Measurements from ENCODE around the gene ZNF304. TPM values are rescaled to one million over a fixed set of nuclear protein-coding genes. Genes with fewer than 3 reads are reported as not detected.
A peak's percentile ranks its signal among the peaks of the same experiment; 100 is the strongest.

The ZNF304 gene
- polyA plus RNA-seq, 1 donor (not counting 4 experiments of a cell fraction or from before 2014, with no cell fraction given) = 7.7 TPM

GRCh38 chr19:57363688-57364181 lies 12.7 kb downstream of the ZNF304 start:
- Histone ChIP-seq H2AFZ (ENCODE audit: control insufficient read depth, low read length) (peak overlapping the region; percentile 88), H3K9me3 (ENCODE audit: control insufficient read depth, low read depth, low read length) (no peaks in the 10 kb centered on the region), H3K9ac (ENCODE audit: control insufficient read depth, extremely low read depth, insufficient read depth, low read length) (peak overlapping the region; percentile 88), H3K4me3 (ENCODE audit: control insufficient read depth in 2 of 3, extremely low read depth in 1 of 3, insufficient read depth in 2 of 3, low read depth in 1 of 3, low read length in 3 of 3) (peak overlapping the region; percentile 71 to 93 (median 91)), H3K79me2 (ENCODE audit: control insufficient read depth, insufficient read depth, low read length) (peaks cover 17% of the 10 kb centered on the region), H3K27ac (ENCODE audit: control insufficient read depth, insufficient read depth, low read length) (peak overlapping the region; percentile 90), H4K20me1 (ENCODE audit: control insufficient read depth, extremely low read depth, insufficient read depth, low read length) (no peaks in the 10 kb centered on the region), H3K4me2 (ENCODE audit: control insufficient read depth, extremely low read depth, insufficient read depth, low read depth, low read length) (peak overlapping the region; percentile 95), H3K27me3 (ENCODE audit: control insufficient read depth, extremely low read depth, insufficient read depth, low read length) (no peaks in the 10 kb centered on the region), H3K9me1 (ENCODE audit: control insufficient read depth, extremely low read depth, insufficient read depth, low read length) (no peaks in the 10 kb centered on the region), H3K36me3 (ENCODE audit: control insufficient read depth in 2 of 2, extremely low read depth in 1 of 2, insufficient read depth in 2 of 2, low read length in 2 of 2) (peaks cover 0 to 2% of the 10 kb centered on the region in 2 experiments), H3K4me1 (ENCODE audit: control insufficient read depth, extremely low read depth, insufficient read depth, low read length) (peaks cover 6% of the 10 kb centered on the region)
- no peak for TF ChIP-seq EZH2 (IDR thresholded peaks at IDR 0.05; ENCODE audit: low read length)
- TF ChIP-seq CTCF (optimal IDR thresholded peaks at IDR 0.05 in 1 of 3, IDR thresholded peaks at IDR 0.05 in 1 of 3, conservative IDR thresholded peaks at IDR 0.05 in 1 of 3; ENCODE audit: extremely low read depth in 1 of 3, insufficient read depth in 2 of 3, low read length in 3 of 3) = no peak
- FAIRE-seq = peak; percentile 44
- dilution Hi-C loops (cut with MboI; ENCODE audit: extremely low pct_ligation_motif_present, low sequenced_read_pairs) = no loop called here
- DNase-seq (ENCODE audit: low read depth, low spot score) = no peak

- Histone ChIP-seq H3K36me3 (ENCODE audit: control insufficient read depth in 2 of 2, extremely low read depth in 1 of 2, insufficient read depth in 2 of 2, low read length in 2 of 2) (peaks cover under 1 to 2% of the 10 kb centered on the region in 2 experiments), H4K20me1 (ENCODE audit: control insufficient read depth, extremely low read depth, insufficient read depth, low read length) (no peaks in the 10 kb centered on the region), H3K4me2 (ENCODE audit: control insufficient read depth, extremely low read depth, insufficient read depth, low read depth, low read length) (no peak overlapping the region), H3K27ac (ENCODE audit: control insufficient read depth, insufficient read depth, low read length) (no peak overlapping the region), H3K4me1 (ENCODE audit: control insufficient read depth, extremely low read depth, insufficient read depth, low read length) (peaks cover 6% of the 10 kb centered on the region), H3K79me2 (ENCODE audit: control insufficient read depth, insufficient read depth, low read length) (peaks cover 16% of the 10 kb centered on the region), H3K9ac (ENCODE audit: control insufficient read depth, extremely low read depth, insufficient read depth, low read length) (no peak overlapping the region), H2AFZ (ENCODE audit: control insufficient read depth, low read length) (no peak overlapping the region), H3K9me3 (ENCODE audit: control insufficient read depth, low read depth, low read length) (no peaks in the 10 kb centered on the region), H3K27me3 (ENCODE audit: control insufficient read depth, extremely low read depth, insufficient read depth, low read length) (no peaks in the 10 kb centered on the region), H3K9me1 (ENCODE audit: control insufficient read depth, extremely low read depth, insufficient read depth, low read length) (no peaks in the 10 kb centered on the region), H3K4me3 (ENCODE audit: control insufficient read depth in 2 of 3, extremely low read depth in 1 of 3, insufficient read depth in 2 of 3, low read depth in 1 of 3, low read length in 3 of 3) (no peak overlapping the region)
- TF ChIP-seq CTCF (optimal IDR thresholded peaks at IDR 0.05 in 1 of 3, IDR thresholded peaks at IDR 0.05 in 1 of 3, conservative IDR thresholded peaks at IDR 0.05 in 1 of 3; ENCODE audit: extremely low read depth in 1 of 3, insufficient read depth in 2 of 3, low read length in 3 of 3) (no peak), EZH2 (IDR thresholded peaks at IDR 0.05; ENCODE audit: low read length) (no peak)
- FAIRE-seq = no peak
- no peak for DNase-seq (ENCODE audit: low read depth, low spot score)
- dilution Hi-C loops (cut with MboI; ENCODE audit: extremely low pct_ligation_motif_present, low sequenced_read_pairs) = no loop called here
Measured at GRCh38 chr19:57366776-57367175, 15.7 kb downstream of the ZNF304 start.

All from keratinocyte (primary cell).